Effector CD8-positive, alpha-beta T cell (primary cell): ENCODE results near the gene ACP3.

Source experiments
- DNase-seq: peaks from one replicate; lab custom pipeline; 2025; lab: John Stamatoyannopoulos, UW

Gene ACP3

DNA sequence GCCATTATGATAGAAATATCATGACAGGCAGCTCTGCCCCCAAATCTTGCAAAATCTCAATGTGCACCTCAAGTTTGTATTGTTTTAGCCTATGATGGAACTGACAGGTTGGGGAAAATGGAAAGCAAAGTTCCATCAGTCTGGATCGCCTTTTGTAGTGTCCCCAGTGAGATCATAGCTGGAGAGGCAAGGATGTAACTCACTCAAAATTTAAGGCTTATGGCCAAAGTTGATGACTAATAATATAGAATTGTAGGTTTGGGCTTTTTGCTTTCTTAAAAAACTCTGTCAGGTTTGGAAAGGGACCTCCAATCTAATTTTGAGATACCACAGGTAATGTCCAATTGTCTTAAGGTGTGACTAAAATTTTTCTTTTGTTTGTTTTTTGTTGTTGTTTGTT is 1.4 kb upstream of the ACP3 start:
- DNase-seq, result no peak

DNA sequence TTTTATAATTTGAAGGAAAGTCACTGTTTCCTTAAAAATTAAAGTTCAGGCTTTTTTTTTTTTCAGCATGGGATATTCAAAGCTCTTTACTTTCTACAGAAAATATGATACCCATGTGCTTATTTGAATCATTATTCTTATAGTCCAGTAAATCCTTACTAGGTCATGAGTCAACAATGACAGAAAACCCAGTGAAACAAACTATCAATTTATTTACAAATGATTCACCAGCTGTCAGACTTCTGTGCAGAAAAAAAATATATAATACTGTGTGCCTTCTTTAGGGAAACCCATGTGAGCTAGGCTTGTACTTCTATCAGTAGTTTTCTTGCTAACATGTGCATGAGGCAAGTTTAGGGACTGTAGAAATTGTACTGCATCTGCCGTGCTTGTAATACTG is 1.2 kb downstream of the ACP3 start:
- no peak for DNase-seq

DNA sequence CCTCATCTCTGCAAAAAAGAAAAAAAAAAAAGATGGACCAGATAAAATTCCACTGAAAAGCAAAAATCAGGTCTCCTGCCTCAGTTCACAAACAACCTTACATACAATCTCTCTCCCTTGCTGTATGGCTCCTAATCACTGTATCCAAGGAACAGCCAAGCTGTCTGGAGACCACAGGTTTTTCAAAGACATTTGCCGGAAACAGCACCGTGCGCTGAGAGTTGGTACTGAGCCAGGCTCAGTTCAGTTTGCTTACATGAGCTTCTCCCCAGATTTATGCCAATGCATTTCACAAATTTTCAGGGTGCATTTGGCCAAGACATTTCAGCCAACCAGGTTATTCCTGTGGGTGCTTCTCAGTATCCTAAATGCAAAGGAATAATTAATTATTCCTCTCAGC is 4.1 kb downstream of the ACP3 start:
- no peak for DNase-seq

DNA sequence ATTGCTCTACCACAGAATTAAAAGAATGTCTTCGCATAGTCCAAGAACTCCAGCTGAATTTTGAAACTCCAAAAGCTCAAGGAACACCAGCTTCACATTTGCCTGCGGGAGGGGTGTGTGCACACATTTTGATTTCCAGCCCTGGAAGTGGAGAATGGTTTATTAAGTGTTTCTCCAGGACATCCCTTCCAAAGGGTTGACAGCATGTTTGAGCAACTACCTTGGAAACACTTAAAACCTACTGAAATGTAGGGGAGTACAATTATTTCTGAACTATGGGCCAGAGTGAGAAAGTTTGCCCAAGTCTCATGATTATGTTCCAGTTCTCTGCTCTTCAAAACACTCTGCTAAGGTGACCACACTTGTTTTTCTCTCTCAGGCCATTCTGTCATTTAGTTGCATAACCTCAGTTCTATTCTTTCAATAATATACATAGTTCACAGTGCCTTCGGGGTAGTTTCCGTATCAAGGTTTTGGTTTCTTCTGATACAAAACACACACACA is 7.9 kb downstream of the ACP3 start:
- DNase-seq, result no peak

DNA sequence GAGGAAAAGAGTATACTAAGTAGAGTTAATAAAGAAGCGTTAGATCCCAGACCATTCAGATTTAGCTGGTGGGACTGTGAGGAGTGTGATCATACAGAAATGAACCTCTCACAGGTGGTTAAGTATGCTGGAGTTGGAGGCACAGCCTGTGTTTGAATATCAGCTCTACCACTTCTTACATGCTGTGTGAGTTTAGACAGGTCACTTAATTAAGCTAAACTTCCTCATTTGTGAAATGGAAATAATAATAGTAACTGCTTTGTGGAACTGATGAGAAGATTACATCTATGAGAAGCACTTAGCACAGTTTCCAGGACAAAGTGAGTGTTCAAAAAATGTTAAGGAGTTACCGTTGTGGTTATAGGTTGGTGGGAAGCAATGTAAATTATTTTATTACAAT is 8.4 kb downstream of the ACP3 start:
- DNase-seq, result no peak

DNA sequence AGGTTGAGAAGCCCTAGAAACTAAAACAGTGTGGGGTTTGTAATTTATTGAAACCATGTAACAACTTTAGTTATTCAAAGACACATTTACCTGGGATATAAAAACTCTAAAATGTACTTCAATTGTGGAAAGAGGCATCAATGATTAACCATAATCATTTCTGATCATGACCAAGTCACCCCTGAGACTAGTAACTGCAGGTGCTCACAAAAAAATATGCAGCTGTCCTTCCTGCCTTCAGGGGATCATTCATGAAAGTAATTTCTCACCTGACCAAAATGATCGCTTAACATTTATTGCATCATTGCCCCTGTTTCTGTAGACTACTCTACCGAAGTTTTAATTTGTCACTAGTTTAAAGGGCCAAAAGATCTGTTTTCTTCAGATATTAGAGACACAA is 9.0 kb downstream of the ACP3 start:
- no peak for DNase-seq

DNA sequence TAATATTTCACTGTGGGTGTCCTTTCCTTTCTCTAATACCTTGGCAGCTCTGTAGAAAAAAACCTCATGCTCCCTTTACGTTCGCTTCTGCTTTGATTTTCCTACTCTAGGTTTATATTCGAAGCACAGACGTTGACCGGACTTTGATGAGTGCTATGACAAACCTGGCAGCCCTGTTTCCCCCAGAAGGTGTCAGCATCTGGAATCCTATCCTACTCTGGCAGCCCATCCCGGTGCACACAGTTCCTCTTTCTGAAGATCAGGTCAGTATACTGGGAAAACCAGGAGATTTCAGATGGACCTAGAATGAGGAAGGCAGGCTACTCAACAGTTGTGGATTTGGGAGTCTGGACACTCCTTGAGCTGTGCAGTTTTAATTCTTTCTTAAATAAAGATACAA is 14.9 kb downstream of the ACP3 start:
- no peak for DNase-seq

DNA sequence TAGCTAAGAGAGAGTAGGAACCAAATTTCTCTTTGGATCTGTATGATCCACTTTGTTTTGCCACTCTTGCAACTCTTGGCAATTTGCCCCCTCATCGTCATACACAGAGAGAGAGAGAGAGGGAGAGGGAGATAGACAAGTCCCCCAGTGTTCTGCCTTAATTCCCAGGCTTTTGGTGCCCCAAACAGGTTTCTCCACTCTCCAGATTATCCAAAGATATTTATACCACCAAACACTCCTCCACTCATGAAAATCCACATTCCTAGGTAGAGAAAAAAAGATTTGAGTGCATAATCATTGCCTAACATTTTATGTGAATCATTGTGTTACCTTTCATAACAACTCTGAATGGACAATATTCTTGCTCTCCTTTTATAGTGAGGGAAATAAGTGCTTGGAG is 15.3 kb downstream of the ACP3 start:
- no peak for DNase-seq

DNA sequence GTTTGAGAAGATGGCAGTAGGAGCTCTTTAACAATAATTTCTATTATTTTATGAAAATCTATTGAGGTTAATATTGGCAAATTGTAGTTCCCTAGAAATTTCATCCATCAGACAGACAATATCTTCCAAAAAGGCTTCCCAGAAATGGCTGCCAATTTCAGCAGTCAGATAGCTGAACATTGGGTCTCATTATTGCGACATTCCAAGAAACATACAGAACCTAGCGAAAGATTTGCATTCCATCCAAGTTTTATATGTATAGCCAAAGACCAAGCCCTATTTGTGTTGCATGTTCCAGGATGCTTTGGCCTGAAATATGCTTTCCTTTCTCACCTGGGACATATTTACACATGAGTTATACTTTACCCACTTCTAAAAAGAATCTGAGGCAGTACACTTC is 24.5 kb downstream of the ACP3 start:
- no peak for DNase-seq

DNA sequence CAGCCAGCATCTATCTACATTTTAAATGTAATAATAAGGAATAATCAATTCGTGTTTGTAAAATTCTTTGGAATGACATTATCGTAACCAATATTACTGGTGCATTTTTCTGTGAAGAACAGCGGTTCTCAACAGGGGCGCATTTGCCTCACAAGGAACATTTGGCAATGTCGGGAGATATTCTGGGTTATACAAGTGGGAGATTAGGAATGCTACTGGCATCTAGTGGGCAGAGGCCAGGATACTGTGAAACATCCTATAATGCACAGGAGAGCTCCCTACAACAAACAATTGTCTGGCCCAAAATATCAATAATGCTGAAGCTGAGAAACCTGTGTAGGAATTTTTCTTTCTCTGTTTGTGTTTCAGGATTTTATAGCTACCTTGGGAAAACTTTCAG is 25.0 kb downstream of the ACP3 start:
- DNase-seq, result no peak

DNA sequence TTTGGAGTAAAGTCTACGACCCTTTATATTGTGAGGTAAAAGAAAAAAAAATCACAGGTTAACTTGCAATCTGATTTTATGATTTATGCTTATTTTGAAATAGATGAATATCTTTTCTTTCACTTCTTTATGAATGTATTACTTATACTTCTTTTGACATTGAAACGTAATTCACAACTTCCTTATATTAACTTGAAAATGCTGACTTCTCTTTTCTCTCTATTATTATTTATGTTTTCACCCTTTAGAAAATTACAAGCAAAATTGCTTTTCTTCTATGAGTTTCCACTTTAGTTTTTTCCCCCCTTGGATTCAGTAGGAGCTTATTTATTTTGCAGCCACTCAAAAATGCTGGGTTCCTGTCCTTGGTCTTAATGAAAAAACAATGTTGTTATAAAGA is 25.4 kb downstream of the ACP3 start:
- DNase-seq, result no peak

DNA sequence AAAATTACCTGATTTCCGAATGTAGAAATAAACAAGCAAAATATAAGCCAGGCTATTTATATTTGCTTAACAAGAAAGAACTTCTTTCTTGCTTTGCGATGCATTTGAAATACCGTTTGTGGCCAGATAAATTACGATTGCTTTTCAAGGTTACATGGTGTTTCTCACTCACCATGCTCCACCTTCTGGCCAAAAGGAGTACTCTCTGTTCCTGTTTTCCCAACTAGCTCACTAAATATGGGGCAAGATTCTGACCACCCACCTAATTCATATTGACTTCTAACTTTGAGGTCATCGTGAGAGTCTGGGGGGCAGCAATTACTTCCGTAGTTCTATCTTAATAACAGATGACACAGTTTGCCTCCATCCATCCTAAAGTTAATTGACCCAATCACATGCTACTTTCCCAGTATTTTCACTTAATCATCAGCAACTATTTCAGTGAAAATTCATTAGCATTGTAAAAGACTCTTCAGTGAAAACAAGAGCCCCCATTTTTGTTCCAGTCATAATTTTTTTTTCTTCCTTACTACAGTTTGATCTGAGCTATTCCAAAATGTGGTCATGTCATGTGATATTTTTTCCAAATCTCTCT is 25.9 kb downstream of the ACP3 start:
- no peak for DNase-seq

DNA sequence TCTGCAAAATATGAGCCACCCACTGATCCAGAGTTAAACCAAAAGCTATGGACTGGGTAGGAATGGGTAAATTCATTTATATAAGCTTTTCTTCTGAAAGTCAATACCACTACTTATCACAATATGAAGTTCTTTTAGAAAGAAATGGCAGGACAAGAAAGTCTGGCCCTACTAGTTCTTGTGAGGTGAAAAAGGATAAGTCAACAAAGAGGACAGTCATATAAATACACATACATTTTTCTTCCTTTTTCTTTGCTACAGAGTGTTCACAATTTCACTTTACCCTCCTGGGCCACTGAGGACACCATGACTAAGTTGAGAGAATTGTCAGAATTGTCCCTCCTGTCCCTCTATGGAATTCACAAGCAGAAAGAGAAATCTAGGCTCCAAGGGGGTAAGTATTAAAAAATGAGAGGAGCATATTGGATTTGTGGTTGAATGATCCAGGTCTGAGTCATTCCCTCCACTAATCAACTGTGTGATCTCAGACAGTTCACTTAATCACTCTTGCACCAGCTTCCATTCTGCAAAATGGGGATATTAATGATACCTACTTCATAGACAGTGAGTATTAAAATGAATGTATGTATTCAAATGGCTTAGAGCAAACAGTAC is 27.6 kb downstream of the ACP3 start:
- DNase-seq, result no peak

DNA sequence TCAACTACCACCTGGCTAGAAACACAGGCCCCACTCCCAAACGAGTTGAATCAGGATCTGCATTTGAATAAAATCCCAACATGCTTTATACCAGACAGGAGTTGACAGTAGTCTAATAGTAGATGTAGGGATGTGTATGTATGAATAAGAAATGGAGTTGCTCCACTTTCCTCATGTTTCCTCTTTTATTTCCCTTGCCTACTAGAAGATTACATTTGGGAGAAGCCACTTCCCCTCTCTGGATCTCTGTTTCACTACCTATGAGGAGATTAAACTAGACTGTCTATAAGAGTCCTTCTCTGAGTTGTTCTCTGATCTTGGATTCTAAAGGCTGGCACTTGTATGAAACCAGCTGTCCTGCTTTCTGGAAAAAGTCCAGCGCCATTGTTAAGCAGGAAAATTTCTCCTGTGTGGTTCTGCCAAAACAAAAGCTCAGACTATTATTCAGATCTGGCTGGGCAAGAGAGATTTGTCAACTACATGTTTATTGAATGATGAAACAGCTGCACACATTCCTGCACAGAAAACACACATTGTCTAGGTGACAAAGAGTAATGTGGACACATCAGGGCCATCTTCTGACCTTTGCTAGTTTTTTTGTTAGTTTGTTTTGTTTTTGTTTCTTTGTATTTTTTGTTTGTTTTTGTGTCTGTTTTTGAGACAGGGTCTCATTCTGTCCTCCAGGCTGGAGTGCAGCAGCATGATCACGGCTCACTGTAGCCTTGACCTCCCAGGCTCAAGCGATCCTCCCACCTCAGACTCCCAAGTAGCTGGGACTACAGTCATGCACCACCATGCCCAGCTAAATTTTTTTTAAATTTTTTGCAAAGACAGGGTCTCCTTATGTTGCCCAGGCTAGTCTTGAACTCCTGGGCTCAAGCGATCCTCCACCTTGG is 29.9 kb downstream of the ACP3 start:
- no peak for DNase-seq

DNA sequence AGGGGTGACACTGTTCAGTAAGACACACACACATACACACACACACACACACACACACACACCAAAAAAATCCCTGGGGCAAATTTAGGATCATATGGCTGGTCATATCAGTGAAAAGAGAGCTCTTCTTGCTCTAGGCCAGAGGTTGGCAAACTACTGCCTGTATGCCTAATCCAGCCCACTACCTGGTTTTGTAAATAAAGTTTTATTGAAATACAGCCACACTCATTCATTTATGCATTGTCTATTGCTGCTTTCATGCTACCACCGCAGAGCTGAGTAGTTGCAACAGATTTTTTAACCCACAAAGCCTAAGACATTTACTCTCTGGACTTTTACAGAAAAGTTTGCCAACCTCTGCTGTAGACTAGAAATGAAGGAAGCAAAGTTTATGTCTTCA is 30.6 kb downstream of the ACP3 start:
- DNase-seq, result no peak

DNA sequence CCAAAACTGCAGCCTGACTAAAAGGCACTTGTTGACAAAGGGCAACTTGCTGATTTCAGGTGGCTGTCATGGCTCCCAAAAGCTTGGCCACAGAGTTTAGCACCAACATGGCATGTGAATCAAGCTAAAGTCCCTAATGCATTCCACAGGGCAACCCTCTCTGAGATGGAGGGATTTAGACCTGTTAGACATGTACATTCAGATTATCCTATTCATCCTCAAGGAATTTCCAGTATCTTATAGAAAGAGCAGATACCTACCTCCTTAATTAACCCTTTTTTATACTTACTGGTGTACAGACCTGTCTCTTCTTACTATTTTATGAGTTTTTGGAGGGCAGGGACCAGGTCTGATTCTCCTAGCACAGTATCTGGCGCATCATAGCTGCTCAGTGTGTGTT is 31.3 kb downstream of the ACP3 start:
- no peak for DNase-seq

DNA sequence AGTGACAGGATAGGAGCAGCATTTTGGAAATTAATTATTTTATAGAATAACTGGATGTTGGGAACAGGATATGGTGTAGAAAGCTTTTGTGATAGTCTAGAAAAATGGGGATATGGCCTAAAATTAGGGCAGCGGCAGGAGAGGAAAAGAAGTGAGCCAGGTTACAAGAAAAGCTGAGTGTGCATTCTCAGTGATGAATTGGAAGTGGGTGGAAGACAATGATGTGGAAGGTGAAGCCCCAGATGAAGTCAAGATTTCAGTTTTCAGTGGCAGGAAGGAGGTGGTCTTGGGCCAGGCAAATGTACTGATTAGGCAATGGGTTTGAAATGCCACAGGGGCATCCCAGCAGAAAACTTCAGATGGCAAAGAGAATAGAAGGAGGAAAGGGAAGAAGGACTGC is 33.6 kb downstream of the ACP3 start:
- DNase-seq, result no peak

DNA sequence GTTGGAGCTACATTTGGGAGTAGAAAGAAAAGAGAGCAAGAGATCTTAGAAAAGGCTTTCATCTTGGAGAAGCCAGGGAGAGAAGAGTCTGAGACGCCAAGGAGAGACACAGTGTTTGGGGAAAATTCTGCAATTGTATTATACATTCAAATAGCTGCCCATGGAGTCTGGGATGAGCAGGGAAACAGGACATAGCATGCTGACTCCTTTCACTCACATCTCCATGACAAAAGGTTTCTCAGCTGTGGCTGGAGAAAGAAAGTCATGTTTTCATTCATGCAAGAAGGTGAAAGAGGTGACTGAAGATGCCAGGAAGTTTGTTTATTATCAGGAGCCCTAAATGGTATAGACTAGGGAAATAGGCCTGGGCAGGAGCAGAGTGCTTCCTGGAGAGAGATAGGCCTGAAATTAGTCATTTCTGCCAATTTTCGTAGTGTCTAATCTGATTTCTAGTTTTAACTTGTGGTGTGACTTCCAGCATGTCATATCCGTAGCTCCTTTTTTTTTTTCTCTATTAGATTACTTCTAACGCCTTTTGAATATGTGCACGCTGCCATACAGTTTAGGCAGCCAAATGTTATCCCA is 34.1 kb downstream of the ACP3 start:
- no peak for DNase-seq

DNA sequence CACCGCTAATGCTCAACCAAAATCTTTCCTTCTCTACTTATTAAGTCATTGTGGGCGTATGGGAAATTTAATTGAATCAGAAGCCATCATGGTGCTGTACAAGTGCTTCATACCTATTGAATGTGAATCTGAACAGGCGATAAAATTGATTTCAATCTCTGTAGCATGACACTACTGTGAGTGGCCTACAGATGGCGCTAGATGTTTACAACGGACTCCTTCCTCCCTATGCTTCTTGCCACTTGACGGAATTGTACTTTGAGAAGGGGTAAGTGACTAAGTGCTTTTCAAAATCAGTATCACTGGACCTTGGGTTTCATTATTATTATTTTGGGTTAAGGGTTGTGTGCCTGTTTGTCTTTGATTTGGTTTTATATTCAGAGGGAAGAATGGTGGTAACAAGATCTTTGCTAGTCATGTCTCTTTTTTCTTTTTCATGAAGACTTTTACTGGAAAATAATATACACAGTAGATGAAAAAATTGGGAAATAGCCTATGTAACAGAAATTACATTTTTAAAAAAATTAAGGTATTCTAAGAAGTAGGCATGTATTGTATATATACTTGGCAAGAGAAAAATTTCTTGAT is 35.4 kb downstream of the ACP3 start:
- DNase-seq, result peak; percentile 37

DNA sequence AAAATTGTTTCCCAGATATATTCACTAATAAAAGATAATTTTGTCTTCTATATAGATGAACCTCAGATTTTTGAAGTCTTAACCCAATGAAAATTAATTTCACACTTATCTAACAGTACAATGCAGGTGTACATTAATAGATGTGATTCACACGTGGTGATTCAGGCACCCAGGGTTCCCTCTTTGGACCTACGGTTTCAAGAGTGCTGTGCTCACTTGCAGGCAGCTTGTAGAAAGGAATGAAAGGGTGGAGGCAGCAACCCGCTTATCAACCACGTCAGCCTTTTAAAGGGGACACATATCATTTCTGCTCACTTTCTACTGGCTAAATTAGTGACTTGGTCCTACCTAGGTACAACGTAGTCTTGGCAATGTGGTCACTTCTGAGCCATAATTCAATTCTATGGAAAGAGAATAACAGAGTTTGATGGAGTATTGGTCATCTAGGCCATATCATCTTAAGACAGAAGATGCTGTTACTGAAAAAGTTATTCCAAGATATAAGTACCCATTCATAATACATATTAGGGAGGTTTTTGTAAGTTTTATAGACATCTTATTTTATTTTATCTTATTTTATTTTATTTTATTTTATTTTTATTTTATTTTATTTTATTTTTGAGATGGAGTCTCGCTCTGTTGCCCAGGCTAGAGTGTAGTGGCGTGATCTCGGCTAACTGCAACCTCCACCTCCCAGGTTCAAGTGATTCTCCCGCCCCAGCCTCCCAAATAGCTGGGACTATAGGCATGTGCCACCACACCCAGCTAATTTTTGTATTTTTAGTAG is 37.9 kb downstream of the ACP3 start:
- no peak for DNase-seq

DNA sequence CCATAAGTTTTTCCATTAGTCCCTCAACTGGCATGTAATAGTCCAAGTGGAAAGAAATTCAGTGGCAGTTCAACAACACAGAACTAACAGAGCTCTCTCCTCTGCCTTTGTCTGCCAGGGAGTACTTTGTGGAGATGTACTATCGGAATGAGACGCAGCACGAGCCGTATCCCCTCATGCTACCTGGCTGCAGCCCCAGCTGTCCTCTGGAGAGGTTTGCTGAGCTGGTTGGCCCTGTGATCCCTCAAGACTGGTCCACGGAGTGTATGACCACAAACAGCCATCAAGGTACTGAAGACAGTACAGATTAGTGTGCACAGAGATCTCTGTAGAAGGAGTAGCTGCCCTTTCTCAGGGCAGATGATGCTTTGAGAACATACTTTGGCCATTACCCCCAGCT is 39.4 kb downstream of the ACP3 start:
- DNase-seq, result no peak

DNA sequence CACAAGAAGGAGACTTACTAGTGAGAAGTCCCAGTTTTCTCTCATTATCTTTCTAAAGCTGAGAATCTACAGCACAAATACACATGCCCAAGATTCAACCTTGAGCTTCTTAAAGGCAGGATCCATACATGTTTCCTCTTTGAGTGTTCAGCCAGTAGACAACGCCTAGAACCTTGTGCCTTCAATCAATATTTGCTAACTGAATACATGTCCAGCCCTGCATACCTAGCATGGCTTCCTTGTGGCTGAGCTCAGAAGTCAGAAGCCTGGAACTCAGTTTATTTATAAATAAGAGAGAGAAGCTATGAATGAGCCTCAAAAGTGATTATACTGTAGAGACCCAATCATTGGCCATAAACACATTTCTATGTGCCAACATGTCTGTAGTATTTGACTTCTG is 43.5 kb downstream of the ACP3 start:
- DNase-seq, result no peak
